K562 treated with DMSO at 1 percent for 4 hours (cell line): ENCODE measurements around the gene FAM222B. TPM values are rescaled to one million over a fixed set of nuclear protein-coding genes. Genes with fewer than 3 reads are reported as not detected.

ENCODE experiments used
- total RNA-seq: library from RNA; unstranded; fragments of 300-600 nt; gene quantifications from 2 replicates; pipeline ENCODE4 v1.2.3, GENCODE V29; 2022; ENCODE audit not compliant: insufficient read depth

Gene FAM222B, protein sequence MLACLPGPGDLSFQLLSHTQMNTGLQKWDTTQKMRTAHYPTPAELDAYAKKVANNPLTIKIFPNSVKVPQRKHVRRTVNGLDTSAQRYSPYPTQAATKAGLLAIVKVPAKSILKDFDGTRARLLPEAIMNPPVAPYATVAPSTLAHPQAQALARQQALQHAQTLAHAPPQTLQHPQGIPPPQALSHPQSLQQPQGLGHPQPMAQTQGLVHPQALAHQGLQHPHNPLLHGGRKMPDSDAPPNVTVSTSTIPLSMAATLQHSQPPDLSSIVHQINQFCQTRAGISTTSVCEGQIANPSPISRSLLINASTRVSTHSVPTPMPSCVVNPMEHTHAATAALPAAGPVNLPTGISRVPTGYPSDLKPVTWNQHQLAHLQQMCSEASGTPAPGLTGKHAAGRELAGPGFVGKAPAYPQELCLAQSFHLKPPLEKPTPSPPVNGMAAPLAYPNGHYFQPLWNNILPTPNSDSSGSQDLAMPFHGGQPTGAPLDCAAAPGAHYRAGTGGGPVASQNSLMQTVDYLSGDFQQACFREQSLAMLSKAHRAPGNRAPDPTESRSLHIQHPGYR
- 28.4 and 38.5 TPM in 2 replicates for total RNA-seq

GRCh38 chr17:28842282-28843012 lies at the start of gene FAM222B:
TSS of gene FAM222B (minus strand) at chr17:28842790. CDS start at chr17:28766667, 76,123 bp downstream.

DNA sequence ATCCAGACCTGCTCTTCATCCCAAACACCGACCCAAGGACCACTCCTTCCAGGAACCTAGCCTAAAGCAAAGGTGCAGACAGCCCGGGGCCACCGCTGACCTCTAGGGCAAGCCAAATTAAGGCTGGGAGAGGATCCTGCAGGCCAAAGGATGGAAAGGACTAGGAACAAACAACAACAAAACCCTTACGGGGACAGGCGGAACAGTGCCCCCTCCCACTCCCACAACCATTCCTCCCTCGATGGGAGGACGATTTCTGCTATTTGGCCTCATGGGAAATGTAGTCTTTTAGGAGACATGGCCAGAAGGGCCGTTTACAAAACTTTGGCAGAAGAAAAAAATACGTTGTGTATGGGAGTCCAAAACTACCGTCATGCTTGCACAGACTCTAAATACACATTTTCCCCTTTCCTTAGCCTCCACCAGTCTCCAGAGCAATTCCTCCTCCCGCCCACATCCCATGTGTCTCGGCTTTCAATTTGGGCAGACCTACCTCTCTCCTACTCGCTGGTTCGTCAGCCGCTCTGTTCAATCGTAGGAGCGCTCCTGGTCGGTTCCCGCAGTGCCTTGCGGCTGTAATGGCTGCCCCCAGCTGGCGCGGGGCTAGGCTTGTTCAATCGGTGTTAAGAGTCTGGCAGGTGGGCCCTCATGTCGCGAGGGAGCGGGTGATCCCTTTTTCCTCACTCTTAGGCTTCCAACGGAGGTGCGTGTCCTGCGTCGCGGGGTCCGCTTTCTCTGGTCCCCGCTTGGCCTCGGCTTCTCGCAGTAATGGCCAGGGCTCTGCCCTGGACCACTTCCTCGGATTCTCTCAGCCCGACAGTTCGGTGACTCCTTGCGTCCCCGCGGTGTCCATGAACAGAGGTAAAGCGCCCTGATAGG lies 12.1 kb upstream of the FAM222B start, which contains the start of gene ERAL1:
Gene ERAL1, plus strand, starts transcription at position 560 of the 879 bp plus-strand sequence. Its CDS starts 19 bp downstream, at position 579.

GRCh38 chr17:28743243-28744103 lies 99.1 kb downstream of the FAM222B start, which contains the start of gene TRAF4:
TSS of gene TRAF4 (plus strand) at chr17:28744011. CDS start at chr17:28744113, 102 bp downstream.

GRCh38 chr17:28728364-28729200 lies 114.0 kb downstream of the FAM222B start, which contains the start of gene NEK8:
TSS of gene NEK8 (plus strand) at chr17:28728788. CDS start at chr17:28728814, 26 bp downstream.

GRCh38 chr17:28726226-28726626 lies 116.4 kb downstream of the FAM222B start, which contains the start of gene TLCD1:
TSS of gene TLCD1 (minus strand) at chr17:28726233. CDS start at chr17:28726097, 136 bp downstream.

GRCh38 chr17:28717578-28718332 lies 124.8 kb downstream of the FAM222B start, which contains the start of gene RAB34:
TSS of gene RAB34 (minus strand) at chr17:28717868. CDS start at chr17:28717266, 602 bp downstream.

GRCh38 chr17:28711723-28712031 lies 130.9 kb downstream of the FAM222B start, which contains the start of gene PROCA1:
TSS of gene PROCA1 (minus strand) at chr17:28711888. CDS start at chr17:28711660, 228 bp downstream.

Other genes with a start within 250 kb of the FAM222B start
- 93.5 and 110 TPM in 2 replicates for gene SPAG5, start 243.8 kb downstream of the FAM222B start, total RNA-seq
- 17.6 and 21.9 TPM in 2 replicates for gene RSKR, start 228.6 kb downstream of the FAM222B start, total RNA-seq
- gene BLTP2, start 197.6 kb downstream of the FAM222B start, total RNA-seq: 47.7 and 60.6 TPM in 2 replicates
- gene SDF2, start 180.9 kb downstream of the FAM222B start, total RNA-seq: 68.5 and 69.2 TPM in 2 replicates
- 54.5 and 61.6 TPM in 2 replicates for gene SUPT6H, start 180.6 kb downstream of the FAM222B start, total RNA-seq
- gene PROCA1, start 130.9 kb downstream of the FAM222B start, total RNA-seq: 5.4 and 5.6 TPM in 2 replicates
- gene RAB34, start 124.9 kb downstream of the FAM222B start, total RNA-seq: not detected in 2 replicates
- 2,658 and 2,919 TPM in 2 replicates for gene RPL23A, start 122.8 kb downstream of the FAM222B start, total RNA-seq
- 2.7 and 3.4 TPM in 2 replicates for gene TLCD1, start 116.6 kb downstream of the FAM222B start, total RNA-seq
- 2.2 and 4.7 TPM in 2 replicates for gene NEK8, start 114.0 kb downstream of the FAM222B start, total RNA-seq
- gene TRAF4, start 98.8 kb downstream of the FAM222B start, total RNA-seq: 85.7 and 116 TPM in 2 replicates
- 84.1 and 95.8 TPM in 2 replicates for gene ERAL1, start 12.2 kb upstream of the FAM222B start, total RNA-seq
- 160 and 174 TPM in 2 replicates for gene FLOT2, start 54.9 kb upstream of the FAM222B start, total RNA-seq
- 22.7 and 29.7 TPM in 2 replicates for gene DHRS13, start 60.3 kb upstream of the FAM222B start, total RNA-seq
- 27.3 and 34.0 TPM in 2 replicates for gene PHF12, start 108.7 kb upstream of the FAM222B start, total RNA-seq
- not detected in 2 replicates for gene SEZ6, start 163.2 kb upstream of the FAM222B start, total RNA-seq
- 1.2 TPM in 1 of 2 replicates, not detected in the other for gene PIPOX, start 200.4 kb upstream of the FAM222B start, total RNA-seq